IPS-NIHi7 (cell line): ENCODE results near the gene OR2B6.
"Not testable (repeated sequence)": the region's sequence is repeated elsewhere in the genome, so short reads cannot be mapped to it uniquely, and the experiment has no call there.

Source experiments
- DNase-seq: peaks from one replicate; pipeline ENCODE4 v3.0.0; 2012; ENCODE audit warnings: mixed read lengths; ENCODE audit errors: extremely low spot score

The OR2B6 gene

DNA sequence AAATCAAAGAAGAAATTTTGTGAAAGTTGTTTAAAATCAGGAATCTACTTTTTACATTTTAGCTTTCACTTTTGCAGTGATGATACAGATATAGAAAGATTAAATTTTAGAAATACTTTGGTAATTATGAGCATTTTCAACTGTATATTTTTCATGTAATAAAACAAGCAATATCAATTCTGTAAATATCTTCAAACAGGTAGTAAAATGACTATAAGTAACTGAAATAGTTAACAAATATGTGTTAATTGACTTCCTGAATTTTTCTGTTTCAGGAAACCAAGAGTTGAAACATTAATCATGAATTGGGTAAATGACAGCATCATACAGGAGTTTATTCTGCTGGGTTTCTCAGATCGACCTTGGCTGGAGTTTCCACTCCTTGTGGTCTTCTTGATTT is at the start of gene OR2B6:
Gene OR2B6 (plus strand): TSS at position 301 of the 400 bp plus-strand sequence. CDS start 0 bp downstream, at position 301.
- DNase-seq: no peak

DNA sequence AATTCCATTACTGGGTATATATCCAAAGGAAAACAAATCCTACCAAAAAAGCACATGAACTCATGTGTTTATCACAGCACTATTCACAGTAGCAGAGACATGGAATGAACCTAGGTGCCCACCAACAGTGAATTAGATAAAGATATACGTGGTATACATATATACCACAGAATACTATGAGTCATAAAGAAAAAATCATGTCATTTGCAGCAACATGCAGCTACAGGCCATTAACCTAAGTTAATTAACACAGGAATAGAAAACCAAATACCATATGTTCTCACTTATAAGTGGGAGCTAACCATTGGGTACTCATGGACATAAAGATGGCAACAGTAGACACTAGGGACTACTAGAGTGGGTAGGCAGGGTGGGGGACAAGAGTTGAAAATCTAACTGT is 49.0 kb upstream of the OR2B6 start:
- no peak for DNase-seq

GRCh38 chr6:27911956-27912446 is 45.0 kb upstream of the OR2B6 start, which contains the start of gene OR2B2:
TSS of gene OR2B2 (minus strand) at chr6:27912396. CDS start at chr6:27912319, 77 bp downstream.
- DNase-seq: no peak

DNA sequence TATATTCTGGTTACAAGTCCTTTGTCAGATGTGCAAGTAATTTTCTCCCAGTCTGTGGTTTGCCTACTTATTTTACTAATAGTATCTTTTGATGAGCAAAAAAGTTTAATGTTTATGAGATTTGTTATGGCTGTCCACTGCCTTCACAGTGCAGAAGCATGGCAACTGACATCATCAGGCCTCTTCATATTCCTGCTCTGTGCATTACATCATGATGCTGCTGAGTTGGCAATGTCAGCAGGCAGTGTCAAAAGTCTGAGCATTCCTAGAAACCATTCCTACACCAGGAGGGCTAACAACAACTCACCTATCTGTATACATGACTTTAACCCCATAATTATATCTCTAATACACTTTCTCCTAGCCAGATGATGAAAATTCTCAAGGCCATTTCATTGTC is 34.1 kb upstream of the OR2B6 start:
- no peak for DNase-seq

DNA sequence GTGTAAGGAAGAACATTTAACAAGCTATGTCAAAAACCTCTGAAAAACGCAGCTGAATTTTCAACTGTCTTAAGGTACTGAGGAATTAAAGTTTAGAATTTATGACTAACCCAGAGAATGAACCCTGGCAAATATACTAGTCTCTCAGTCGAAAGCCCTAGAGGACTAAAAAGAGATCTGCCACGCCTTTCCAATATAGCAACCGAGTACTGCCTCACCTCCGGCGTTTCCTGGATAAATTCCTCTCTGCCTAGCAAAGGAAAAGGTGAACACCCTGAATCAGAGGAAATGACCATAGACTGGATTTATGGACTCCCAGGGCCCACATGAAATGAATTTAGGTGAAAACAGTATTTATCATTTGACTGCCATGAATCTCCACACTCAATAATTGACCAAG is 32.9 kb upstream of the OR2B6 start:
- DNase-seq: no peak

GRCh38 chr6:27928041-27928440 is 29.0 kb upstream of the OR2B6 start:
- not testable (repeated sequence) for DNase-seq

GRCh38 chr6:27929930-27930329 is 27.1 kb upstream of the OR2B6 start:
- DNase-seq: not testable (repeated sequence)

GRCh38 chr6:27931209-27931608 is 25.8 kb upstream of the OR2B6 start:
- DNase-seq: no peak

- DNase-seq: no peak
These were observed 16.3 kb upstream of the OR2B6 start for GRCh38 chr6:27940766-27941165.

GRCh38 chr6:27943072-27943471 is 14.0 kb upstream of the OR2B6 start:
- not testable (repeated sequence) for DNase-seq

DNA sequence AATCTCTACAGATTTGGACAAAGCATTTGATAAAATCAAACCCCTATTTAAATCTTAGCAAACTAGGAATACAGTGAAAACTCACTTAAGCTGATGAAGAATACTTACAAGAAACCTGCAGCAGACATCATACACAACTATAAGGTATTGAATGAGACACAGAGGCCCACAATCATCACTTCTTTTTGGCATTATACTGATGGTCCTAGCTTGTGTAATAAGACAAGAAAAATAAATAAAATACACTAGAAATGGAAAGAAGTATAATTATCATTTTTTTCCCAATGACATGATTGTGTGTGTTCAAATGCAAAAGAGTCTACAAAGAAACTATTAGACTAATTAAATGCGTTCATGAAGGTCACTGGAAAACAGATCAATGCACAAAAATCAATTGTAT is 8.8 kb upstream of the OR2B6 start:
- DNase-seq: no peak

GRCh38 chr6:27951040-27951439 is 6.0 kb upstream of the OR2B6 start:
- no peak for DNase-seq

DNA sequence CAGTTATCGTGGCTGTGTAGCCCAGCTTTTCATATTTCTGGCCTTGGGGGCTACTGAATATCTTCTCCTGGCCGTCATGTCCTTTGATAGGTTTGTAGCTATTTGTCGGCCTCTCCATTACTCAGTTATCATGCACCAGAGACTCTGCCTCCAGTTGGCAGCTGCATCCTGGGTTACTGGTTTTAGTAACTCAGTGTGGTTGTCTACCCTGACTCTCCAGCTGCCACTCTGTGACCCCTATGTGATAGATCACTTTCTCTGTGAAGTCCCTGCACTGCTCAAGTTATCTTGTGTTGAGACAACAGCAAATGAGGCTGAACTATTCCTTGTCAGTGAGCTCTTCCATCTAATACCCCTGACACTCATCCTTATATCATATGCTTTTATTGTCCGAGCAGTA is 475 bp downstream of the OR2B6 start:
- no peak for DNase-seq

GRCh38 chr6:27962506-27962905 is 5.5 kb downstream of the OR2B6 start:
- no peak for DNase-seq

GRCh38 chr6:27966044-27966443 is 9.0 kb downstream of the OR2B6 start:
- no peak for DNase-seq

- no peak for DNase-seq
These were observed 9.9 kb downstream of the OR2B6 start for GRCh38 chr6:27966816-27967426.

GRCh38 chr6:27970444-27970843 is 13.4 kb downstream of the OR2B6 start:
- no peak for DNase-seq

DNA sequence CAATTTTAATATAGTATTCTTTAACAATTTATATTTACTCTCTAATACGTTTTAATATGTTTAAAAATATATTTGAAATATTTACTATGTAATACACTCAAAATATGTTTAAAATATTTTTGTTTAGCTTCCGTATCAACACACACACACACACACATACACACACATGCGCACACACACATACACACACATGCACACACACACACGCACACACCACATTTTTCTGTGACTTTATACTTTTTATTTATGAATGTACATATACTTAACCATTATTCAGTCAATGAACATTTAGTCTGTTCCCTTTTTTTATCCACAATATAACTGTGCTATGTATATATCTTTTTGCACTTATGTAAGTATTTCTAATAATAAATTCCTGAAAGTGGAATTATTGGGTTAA is 15.7 kb downstream of the OR2B6 start:
- no peak for DNase-seq

DNA sequence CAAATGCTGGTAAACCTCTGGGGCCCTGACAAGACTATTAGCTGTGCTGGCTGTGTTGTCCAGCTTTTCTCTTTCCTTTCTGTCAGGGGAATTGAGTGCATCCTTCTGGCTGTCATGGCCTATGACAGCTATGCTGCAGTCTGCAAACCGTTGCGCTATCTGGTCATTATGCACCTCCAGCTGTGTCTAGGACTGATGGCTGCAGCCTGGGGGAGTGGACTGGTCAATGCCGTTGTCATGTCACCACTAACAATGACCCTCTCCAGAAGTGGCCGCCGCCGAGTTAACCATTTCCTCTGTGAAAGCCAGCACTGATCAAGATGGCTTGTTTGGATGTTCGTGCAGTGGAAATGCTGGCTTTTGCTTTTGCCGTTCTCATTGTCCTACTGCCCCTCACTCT is 20.3 kb downstream of the OR2B6 start:
- no peak for DNase-seq

DNA sequence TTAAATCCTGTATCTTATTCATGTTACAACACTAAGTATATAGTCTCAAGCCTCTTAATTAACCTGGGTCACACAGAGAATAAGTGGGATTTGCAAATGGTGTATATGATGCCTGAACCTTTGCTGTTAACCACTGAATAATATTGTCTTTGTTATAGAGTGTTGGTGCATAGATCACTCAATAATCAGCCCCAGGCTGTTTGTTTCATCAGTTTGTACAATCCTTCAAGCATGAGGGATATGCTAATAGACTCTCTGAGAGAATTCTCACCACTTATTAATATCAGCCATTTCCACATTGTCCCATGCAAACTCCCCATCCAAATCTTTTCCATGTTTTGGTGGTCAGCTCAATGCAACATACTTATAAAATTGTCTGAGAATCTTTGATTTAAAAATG is 21.7 kb downstream of the OR2B6 start:
- DNase-seq: no peak

DNA sequence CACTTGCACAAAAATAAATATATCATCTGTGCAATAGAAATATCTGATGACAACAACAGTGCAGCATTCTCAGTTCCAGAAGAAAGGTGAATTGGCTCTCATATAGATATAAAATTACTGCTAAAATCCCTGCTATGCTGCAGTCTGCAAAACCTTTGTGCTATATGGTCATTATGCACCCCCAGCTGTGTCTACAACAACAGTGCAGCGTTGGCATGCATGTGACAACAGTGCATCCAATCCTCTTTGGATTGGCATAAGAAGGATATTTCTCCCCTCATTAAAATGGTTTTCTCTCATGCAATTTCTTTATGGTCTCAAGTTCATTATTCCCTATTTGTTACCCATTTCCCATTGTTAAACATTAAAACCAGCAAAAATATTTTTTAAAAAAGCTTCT is 23.1 kb downstream of the OR2B6 start:
- DNase-seq: no peak

GRCh38 chr6:27986928-27987725 is 30.1 kb downstream of the OR2B6 start:
- no peak for DNase-seq

DNA sequence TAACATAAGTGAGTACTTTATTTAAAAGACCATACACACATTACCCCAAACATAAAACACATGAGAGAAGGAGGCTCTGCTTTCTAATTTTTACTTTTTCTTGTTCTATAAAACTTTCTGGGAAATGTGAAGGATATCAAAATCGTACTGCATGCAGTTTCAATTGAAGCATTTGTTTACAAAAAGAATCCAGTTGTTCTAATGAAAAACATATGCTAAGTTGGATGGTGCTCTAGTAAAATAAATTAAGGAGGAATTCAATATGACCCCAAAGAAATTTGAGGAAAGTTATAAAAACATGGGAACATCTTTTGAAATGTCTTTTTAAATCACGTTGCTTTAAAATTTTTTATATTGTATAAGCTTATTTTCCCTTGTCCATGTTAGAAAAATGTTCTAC is 37.6 kb downstream of the OR2B6 start:
- no peak for DNase-seq
